ENCODE data around the gene GRID2IP.

Gene GRID2IP

GRCh38 chr7:6447581-6448199 lies 103.6 kb downstream of the GRID2IP start, which contains the start of gene DAGLB:
Gene DAGLB (minus strand): TSS chr7:6447954. CDS start chr7:6447842, 112 bp downstream.
- DNase-seq (ENCODE audit: low spot score) = peak; percentile 82
